ENCODE measurements around the gene TMX1.
"Not testable (repeated sequence)": the region's sequence is repeated elsewhere in the genome, so short reads cannot be mapped to it uniquely, and the experiment has no call there.

Gene TMX1

GRCh38 chr14:51239813-51240803 is at the start of gene TMX1:
TMX1 (plus strand) TSS chr14:51240247; CDS start chr14:51240293, 46 bp downstream.
- DNase-seq (ENCODE audit: low spot score) = peak; percentile 99

GRCh38 chr14:51201890-51202289 is 38.2 kb upstream of the TMX1 start:
- DNase-seq (ENCODE audit: low spot score) = no peak

GRCh38 chr14:51202914-51203665 is 37.0 kb upstream of the TMX1 start:
- DNase-seq (ENCODE audit: low spot score) = no peak

- no peak for DNase-seq (ENCODE audit: low spot score)
Measured at GRCh38 chr14:51203881-51204280, 36.2 kb upstream of the TMX1 start.

- no peak for DNase-seq (ENCODE audit: low spot score)
Measured at GRCh38 chr14:51205486-51205885, 34.6 kb upstream of the TMX1 start.

GRCh38 chr14:51206462-51206861 is 33.6 kb upstream of the TMX1 start:
- no peak for DNase-seq (ENCODE audit: low spot score)

GRCh38 chr14:51207621-51208020 is 32.4 kb upstream of the TMX1 start:
- no peak for DNase-seq (ENCODE audit: low spot score)

- DNase-seq (ENCODE audit: low spot score) = no peak
Measured at GRCh38 chr14:51208982-51209381, 31.1 kb upstream of the TMX1 start.

GRCh38 chr14:51209457-51209856 is 30.6 kb upstream of the TMX1 start:
- DNase-seq (ENCODE audit: low spot score) = no peak

- no peak for DNase-seq (ENCODE audit: low spot score)
Measured at GRCh38 chr14:51210594-51210993, 29.5 kb upstream of the TMX1 start.

GRCh38 chr14:51211149-51211548 is 28.9 kb upstream of the TMX1 start:
- no peak for DNase-seq (ENCODE audit: low spot score)

GRCh38 chr14:51216602-51217001 is 23.4 kb upstream of the TMX1 start:
- no peak for DNase-seq (ENCODE audit: low spot score)

- DNase-seq (ENCODE audit: low spot score) = no peak
Measured at GRCh38 chr14:51219473-51220448, 20.3 kb upstream of the TMX1 start.

- DNase-seq (ENCODE audit: low spot score) = not testable (repeated sequence)
Measured at GRCh38 chr14:51223463-51223862, 16.6 kb upstream of the TMX1 start.

- no peak for DNase-seq (ENCODE audit: low spot score)
Measured at GRCh38 chr14:51224551-51224950, 15.5 kb upstream of the TMX1 start.

- no peak for DNase-seq (ENCODE audit: low spot score)
Measured at GRCh38 chr14:51225751-51226150, 14.3 kb upstream of the TMX1 start.

- no peak for DNase-seq (ENCODE audit: low spot score)
Measured at GRCh38 chr14:51228391-51228790, 11.7 kb upstream of the TMX1 start.

- DNase-seq (ENCODE audit: low spot score) = no peak
Measured at GRCh38 chr14:51228890-51229289, 11.2 kb upstream of the TMX1 start.

- DNase-seq (ENCODE audit: low spot score) = no peak
Measured at GRCh38 chr14:51236314-51236713, 3.7 kb upstream of the TMX1 start.

- no peak for DNase-seq (ENCODE audit: low spot score)
Measured at GRCh38 chr14:51240804-51241380, 845 bp downstream of the TMX1 start.

Data from iPS-NIHi11 (cell line).